Loucy (cell line): Measurements from ENCODE around the gene RHOC.

ENCODE experiments used
- CTCF ChIP-seq: fragments of 200-600 bp; sonication (generic); conservative IDR thresholded peaks from 2 replicates; pipeline ENCODE4 v1.5.1; 2014; ENCODE audit warnings: mild to moderate bottlenecking, antibody characterized with exemption, low read length
- EZH2phosphoT487 ChIP-seq: fragments of 200-600 bp; IDR thresholded peaks from 2 replicates; pipeline ENCODE4 v1.6.1; 2018; ENCODE audit warnings: antibody characterized with exemption, mild to moderate bottlenecking, moderate library complexity, borderline replicate concordance

- TF ChIP-seq CTCF (no peak), EZH2phosphoT487 (no peak)
Observed at GRCh38 chr1:112706505-112707220, at the start of gene RHOC.
